ENCODE measurements around the gene FMO1.
A peak's percentile ranks its signal among the peaks of the same experiment; 100 is the strongest.
"Not testable (repeated sequence)": the region's sequence is repeated elsewhere in the genome, so short reads cannot be mapped to it uniquely, and the experiment has no call there.

Gene FMO1

DNA sequence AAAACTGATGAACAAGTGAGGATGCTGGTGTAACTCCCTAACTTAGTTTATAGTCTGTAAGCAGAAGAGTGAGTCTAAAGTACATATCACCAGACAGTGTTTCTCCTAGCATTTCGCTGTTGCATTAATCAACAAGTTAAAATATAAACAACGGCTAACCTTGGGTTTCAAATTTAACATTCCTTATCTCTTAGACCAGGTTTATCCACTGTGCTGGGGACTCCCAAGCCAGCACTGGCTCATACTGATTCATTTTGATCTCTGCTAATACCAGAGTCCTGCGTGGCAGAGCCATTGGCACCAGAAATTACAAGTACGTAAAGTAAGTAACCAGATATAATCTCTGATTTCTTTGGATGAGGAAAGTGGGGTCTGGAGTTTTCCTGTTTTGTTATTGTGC, at the start of gene FMO1:
FMO1 (plus strand) TSS at position 193 of the 400 bp plus-strand sequence. CDS start 9,594 bp downstream, outside the sequence.
- DNase-seq (ENCODE audit: low read depth in 2 of 2) = no peak

- no peak for DNase-seq (ENCODE audit: low read depth in 2 of 2)
These were observed 44.0 kb upstream of the FMO1 start for GRCh38 chr1:171204296-171204695.

- DNase-seq (ENCODE audit: low read depth in 2 of 2) = no peak
These were observed 41.9 kb upstream of the FMO1 start for GRCh38 chr1:171206204-171206977.

GRCh38 chr1:171206978-171207355, 41.3 kb upstream of the FMO1 start:
- DNase-seq (ENCODE audit: low read depth in 2 of 2) = no peak

DNA sequence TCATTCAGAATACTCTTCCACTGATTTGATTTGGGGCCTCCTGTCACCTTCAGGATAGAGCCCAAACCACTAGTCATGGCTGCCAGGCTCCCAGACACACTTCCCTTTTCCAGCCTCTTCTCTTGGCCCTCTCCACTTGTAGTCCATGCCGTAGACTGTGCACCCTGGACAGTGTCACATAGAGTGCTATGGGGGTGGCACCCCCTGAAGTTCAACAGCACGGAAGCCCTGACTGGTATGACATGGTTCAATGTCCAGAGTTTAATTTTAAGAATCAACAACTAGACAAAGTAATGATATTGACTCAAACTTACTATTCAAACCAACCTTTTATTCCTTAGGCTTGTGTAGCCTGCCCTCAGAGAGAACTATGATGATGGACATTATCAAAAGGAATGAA, 40.9 kb upstream of the FMO1 start:
- DNase-seq (ENCODE audit: low read depth in 2 of 2) = no peak

- DNase-seq (ENCODE audit: low read depth in 2 of 2) = no peak
These were observed 37.9 kb upstream of the FMO1 start for GRCh38 chr1:171210355-171210754.

GRCh38 chr1:171212607-171213351, 35.5 kb upstream of the FMO1 start:
- no peak for DNase-seq (ENCODE audit: low read depth in 2 of 2)

DNA sequence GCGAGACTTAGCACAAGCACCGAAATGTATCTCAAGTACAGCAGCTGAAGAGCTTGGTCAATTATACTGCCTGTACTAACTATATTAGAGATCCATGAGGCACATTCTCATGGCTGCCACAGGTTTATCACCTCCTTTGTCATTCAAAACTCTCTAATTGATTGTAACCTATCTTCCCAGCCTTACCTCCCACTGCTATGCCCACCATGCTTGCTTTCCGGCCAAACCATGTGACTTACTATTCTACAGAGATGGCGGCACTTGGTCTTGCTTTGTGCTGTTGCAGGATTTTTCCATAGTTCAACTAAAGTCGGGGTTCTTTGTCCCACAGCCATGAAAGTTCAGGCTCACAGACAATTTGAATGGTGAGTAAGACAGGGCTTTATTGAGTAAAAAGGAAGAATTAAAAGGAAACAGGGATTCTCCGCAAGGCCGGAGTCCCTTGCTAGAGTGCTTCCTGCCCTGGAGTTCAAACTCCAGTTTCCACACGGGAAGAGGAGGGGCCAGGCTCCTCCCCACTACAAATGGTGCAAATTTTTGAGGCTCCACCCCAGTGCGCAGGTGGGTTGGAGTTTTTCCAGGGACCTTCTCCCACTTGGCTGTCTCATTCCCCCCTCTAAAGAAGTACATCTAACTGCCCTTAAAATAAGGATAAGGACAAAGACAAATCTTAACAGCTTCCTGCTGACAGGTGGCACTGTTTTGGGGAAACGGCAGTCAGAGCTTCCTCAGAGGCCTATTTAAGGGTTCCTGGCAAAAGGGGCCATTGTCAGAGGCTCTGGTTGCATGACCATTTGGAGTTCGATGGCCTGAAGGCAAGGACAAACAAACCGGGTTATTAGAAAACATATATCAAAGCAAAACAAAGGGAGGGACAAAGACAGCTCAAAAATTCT, 34.5 kb upstream of the FMO1 start:
- DNase-seq (ENCODE audit: low read depth in 2 of 2) = no peak

- no peak for DNase-seq (ENCODE audit: low read depth in 2 of 2)
These were observed 30.4 kb upstream of the FMO1 start for GRCh38 chr1:171217658-171218443.

DNA sequence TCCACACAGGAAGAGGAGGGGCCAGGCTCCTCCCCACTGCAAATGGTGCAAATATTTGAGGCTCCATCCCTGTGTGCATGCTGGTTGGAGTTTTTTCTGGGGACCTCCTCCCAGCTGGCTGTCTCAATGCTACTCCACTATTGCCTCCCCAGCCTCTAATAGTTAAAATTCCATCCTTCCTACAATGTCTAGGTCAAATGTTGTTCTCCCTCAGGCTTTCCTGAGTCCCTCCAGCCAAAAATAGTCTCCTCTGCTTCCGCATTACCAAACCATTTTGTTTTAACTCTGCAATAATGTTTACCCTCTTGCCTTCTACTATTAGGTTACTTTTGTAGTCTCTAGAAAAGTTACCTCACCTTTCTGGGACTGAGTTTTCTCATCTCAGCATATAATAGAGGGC, 29.6 kb upstream of the FMO1 start:
- DNase-seq (ENCODE audit: low read depth in 2 of 2) = no peak

- peak; percentile 49 to 52 for DNase-seq (ENCODE audit: low read depth in 2 of 2)
These were observed 28.8 kb upstream of the FMO1 start for GRCh38 chr1:171219346-171220080.

GRCh38 chr1:171220081-171220420, 28.2 kb upstream of the FMO1 start:
- peak; percentile 93 to 95 for DNase-seq (ENCODE audit: low read depth in 2 of 2)

- peak; percentile 41 to 50 for DNase-seq (ENCODE audit: low read depth in 2 of 2)
These were observed 27.7 kb upstream of the FMO1 start for GRCh38 chr1:171220581-171221054.

- DNase-seq (ENCODE audit: low read depth in 2 of 2) = no peak
These were observed 26.4 kb upstream of the FMO1 start for GRCh38 chr1:171221665-171222591.

GRCh38 chr1:171222936-171223335, 25.4 kb upstream of the FMO1 start:
- DNase-seq (ENCODE audit: low read depth in 2 of 2) = no peak

- not testable (repeated sequence) for DNase-seq (ENCODE audit: low read depth in 2 of 2)
These were observed 24.0 kb upstream of the FMO1 start for GRCh38 chr1:171224257-171224656.

- DNase-seq (ENCODE audit: low read depth in 2 of 2) = peak; percentile 51 to 52
These were observed 21.4 kb upstream of the FMO1 start for GRCh38 chr1:171226747-171227370.

DNA sequence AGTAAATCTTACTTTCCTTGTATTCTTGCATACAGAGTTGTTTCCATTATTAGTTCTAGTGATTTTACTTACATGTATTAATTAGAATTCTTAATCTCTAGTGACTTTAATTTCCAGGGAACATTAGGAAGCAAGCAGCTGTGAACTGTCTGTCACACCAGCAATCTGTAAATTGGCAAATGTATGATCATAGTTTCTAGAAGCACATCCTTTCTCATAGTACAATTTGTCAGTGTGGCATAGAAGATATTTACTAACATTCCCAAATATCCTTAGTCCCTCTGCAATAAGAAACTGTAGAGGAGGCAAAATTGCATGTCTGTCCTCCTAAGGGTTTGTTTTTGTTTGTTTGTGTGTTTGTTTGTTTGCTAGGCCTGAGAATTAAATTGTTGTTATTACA, 17.0 kb upstream of the FMO1 start:
- no peak for DNase-seq (ENCODE audit: low read depth in 2 of 2)

- DNase-seq (ENCODE audit: low read depth in 2 of 2) = no peak
These were observed 15.1 kb upstream of the FMO1 start for GRCh38 chr1:171233183-171233582.
